Measurements from ENCODE around the gene SLC35A5. TPM values are rescaled to one million over a fixed set of nuclear protein-coding genes. Genes with fewer than 3 reads are reported as not detected.

The SLC35A5 gene
- total and polyA plus RNA-seq, 2 of the 13 experiments (the other 11 are each of a cell fraction or from before 2014, with no cell fraction given): 15.5 to 26.5 TPM

DNA sequence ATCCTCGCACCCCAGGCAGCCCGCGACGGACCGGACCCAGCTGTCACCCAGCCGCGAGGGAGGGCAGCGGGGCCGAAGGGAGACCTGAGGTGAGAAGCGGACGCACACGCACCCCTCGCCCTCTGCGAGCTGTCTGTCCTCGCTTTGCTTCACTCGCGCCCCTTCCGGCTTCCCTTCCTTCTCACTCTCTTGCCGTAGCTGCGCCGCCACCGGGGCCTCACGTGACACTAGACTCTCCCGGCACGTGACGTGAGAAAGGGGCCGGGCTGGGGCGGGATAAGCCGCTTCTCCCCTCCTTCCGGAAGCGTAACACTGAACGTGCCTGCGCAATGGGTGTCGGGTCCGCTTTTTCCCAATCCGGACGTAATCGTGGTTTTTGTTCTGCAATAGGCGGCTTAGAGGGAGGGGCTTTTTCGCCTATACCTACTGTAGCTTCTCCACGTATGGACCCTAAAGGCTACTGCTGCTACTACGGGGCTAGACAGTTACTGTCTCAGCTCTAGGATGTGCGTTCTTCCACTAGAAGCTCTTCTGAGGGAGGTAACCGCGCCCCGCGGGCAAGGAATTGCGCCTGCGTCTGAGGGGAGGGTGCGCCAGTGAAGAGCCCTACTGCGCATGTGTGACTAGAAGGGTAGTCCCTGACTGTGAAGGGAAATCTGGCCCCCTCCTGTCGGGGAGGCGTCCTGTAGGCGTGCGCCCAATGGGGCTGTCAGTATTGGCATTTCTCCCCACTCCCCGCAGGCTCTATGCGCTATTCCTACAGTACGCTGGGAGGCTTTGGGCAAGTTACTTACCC is at the start of gene SLC35A5, which contains the start of gene ATG3 (continued):
- no peak for TF ChIP-seq JARID2 (CRISPR knock-in tag; IDR thresholded peaks at IDR 0.05; ENCODE audit: insufficient replicate concordance)
- TF ChIP-seq ZNF605 (CRISPR knock-in tag; IDR thresholded peaks at IDR 0.05): peak; percentile 91
- TF ChIP-seq ZNF589 (CRISPR knock-in tag; conservative IDR thresholded peaks at IDR 0.05): 0 out of 2 replicates have a peak, but pooled peaks have one; percentile 75
- no peak for TF ChIP-seq ZNF343 (CRISPR knock-in tag; IDR thresholded peaks at IDR 0.05)
- no peak for TF ChIP-seq KLF11 (CRISPR knock-in tag; IDR thresholded peaks at IDR 0.05)
- TF ChIP-seq ZNF841 (CRISPR knock-in tag; IDR thresholded peaks at IDR 0.05; ENCODE audit: borderline replicate concordance): 0 out of 2 replicates have a peak, but pooled peaks have one; percentile 2
- TF ChIP-seq SALL2 (CRISPR knock-in tag; IDR thresholded peaks at IDR 0.05): peak; percentile 77; the same call in 1 of the 2 replicates
- no peak for TF ChIP-seq ZNF672 (CRISPR knock-in tag; IDR thresholded peaks at IDR 0.05)
- no peak; the same call in 1 of the 2 replicates for TF ChIP-seq ZNF547 (CRISPR knock-in tag; IDR thresholded peaks at IDR 0.05)
- TF ChIP-seq MIER2 (CRISPR knock-in tag; IDR thresholded peaks at IDR 0.05): peak; percentile 7
- no peak for TF ChIP-seq ZNF263 (CRISPR knock-in tag; IDR thresholded peaks at IDR 0.05)
- TF ChIP-seq, protein P1, sequence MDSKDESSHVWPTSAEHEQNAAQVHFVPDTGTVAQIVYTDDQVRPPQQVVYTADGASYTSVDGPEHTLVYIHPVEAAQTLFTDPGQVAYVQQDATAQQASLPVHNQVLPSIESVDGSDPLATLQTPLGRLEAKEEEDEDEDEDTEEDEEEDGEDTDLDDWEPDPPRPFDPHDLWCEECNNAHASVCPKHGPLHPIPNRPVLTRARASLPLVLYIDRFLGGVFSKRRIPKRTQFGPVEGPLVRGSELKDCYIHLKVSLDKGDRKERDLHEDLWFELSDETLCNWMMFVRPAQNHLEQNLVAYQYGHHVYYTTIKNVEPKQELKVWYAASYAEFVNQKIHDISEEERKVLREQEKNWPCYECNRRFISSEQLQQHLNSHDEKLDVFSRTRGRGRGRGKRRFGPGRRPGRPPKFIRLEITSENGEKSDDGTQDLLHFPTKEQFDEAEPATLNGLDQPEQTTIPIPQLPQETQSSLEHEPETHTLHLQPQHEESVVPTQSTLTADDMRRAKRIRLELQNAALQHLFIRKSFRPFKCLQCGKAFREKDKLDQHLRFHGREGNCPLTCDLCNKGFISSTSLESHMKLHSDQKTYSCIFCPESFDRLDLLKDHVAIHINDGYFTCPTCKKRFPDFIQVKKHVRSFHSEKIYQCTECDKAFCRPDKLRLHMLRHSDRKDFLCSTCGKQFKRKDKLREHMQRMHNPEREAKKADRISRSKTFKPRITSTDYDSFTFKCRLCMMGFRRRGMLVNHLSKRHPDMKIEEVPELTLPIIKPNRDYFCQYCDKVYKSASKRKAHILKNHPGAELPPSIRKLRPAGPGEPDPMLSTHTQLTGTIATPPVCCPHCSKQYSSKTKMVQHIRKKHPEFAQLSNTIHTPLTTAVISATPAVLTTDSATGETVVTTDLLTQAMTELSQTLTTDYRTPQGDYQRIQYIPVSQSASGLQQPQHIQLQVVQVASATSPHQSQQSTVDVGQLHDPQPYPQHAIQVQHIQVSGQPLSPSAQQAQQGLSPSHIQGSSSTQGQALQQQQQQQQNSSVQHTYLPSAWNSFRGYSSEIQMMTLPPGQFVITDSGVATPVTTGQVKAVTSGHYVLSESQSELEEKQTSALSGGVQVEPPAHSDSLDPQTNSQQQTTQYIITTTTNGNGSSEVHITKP (CRISPR knock-in tag; IDR thresholded peaks at IDR 0.05; ENCODE audit: low read depth): peak; percentile 50; the same call in 1 of the 2 replicates
- TF ChIP-seq HMG20A (CRISPR knock-in tag; IDR thresholded peaks at IDR 0.05; ENCODE audit: borderline replicate concordance): no peak
- TF ChIP-seq HOXD1 (CRISPR knock-in tag; IDR thresholded peaks at IDR 0.05): no peak
- TF ChIP-seq SAP130 (CRISPR knock-in tag; IDR thresholded peaks at IDR 0.05; ENCODE audit: low read depth): peak; percentile 89
- TF ChIP-seq CBX2 (IDR thresholded peaks at IDR 0.05; ENCODE audit: low read depth, low read length): no peak
- TF ChIP-seq CBX2 (CRISPR knock-in tag; IDR thresholded peaks at IDR 0.05; ENCODE audit: low read depth): 0 out of 2 replicates have a peak, but pooled peaks have one; percentile 56
- peak; percentile 89 for TF ChIP-seq SIN3A (IDR thresholded peaks at IDR 0.05; ENCODE audit: borderline replicate concordance, low read depth, low read length)
- TF ChIP-seq KLF9 (CRISPR knock-in tag; IDR thresholded peaks at IDR 0.05; ENCODE audit: low read depth): no peak; the same call in 1 of the 2 replicates
- peak; percentile 85 for TF ChIP-seq SPEN (CRISPR knock-in tag; IDR thresholded peaks at IDR 0.05; ENCODE audit: low read depth)
- TF ChIP-seq ZNF296 (CRISPR knock-in tag; conservative IDR thresholded peaks at IDR 0.05): no peak
- TF ChIP-seq YEATS2 (CRISPR knock-in tag; IDR thresholded peaks at IDR 0.05; ENCODE audit: borderline replicate concordance): peak; percentile 95
- TF ChIP-seq, protein P2, sequence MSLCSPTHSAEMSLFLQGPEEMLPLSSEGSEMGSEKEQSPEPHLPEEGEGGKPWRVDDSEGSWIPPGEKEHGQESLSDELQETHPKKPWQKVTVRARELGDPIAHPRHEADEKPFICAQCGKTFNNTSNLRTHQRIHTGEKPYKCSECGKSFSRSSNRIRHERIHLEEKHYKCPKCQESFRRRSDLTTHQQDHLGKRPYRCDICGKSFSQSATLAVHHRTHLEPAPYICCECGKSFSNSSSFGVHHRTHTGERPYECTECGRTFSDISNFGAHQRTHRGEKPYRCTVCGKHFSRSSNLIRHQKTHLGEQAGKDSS (CRISPR knock-in tag; IDR thresholded peaks at IDR 0.05; ENCODE audit: borderline replicate concordance, low read depth): peak; percentile 12; the same call in 1 of the 2 replicates
- peak; percentile 100 for TF ChIP-seq ZNF777 (CRISPR knock-in tag; IDR thresholded peaks at IDR 0.05)
- TF ChIP-seq ZNF782 (CRISPR knock-in tag; IDR thresholded peaks at IDR 0.05; ENCODE audit: borderline replicate concordance): no peak; the same call in 1 of the 2 replicates
- TF ChIP-seq ZNF160 (CRISPR knock-in tag; IDR thresholded peaks at IDR 0.05): no peak
- TF ChIP-seq HOXA3 (CRISPR knock-in tag; IDR thresholded peaks at IDR 0.05): peak; percentile 81
- no peak for TF ChIP-seq RELA (CRISPR knock-in tag; IDR thresholded peaks at IDR 0.05)
- TF ChIP-seq GATA4 (IDR thresholded peaks at IDR 0.05; ENCODE audit: borderline replicate concordance, low read depth): peak; percentile 73; the same call in 1 of the 2 replicates

All from HepG2 (cell line).